ENCODE results near the gene GADL1.

GADL1 gene

DNA sequence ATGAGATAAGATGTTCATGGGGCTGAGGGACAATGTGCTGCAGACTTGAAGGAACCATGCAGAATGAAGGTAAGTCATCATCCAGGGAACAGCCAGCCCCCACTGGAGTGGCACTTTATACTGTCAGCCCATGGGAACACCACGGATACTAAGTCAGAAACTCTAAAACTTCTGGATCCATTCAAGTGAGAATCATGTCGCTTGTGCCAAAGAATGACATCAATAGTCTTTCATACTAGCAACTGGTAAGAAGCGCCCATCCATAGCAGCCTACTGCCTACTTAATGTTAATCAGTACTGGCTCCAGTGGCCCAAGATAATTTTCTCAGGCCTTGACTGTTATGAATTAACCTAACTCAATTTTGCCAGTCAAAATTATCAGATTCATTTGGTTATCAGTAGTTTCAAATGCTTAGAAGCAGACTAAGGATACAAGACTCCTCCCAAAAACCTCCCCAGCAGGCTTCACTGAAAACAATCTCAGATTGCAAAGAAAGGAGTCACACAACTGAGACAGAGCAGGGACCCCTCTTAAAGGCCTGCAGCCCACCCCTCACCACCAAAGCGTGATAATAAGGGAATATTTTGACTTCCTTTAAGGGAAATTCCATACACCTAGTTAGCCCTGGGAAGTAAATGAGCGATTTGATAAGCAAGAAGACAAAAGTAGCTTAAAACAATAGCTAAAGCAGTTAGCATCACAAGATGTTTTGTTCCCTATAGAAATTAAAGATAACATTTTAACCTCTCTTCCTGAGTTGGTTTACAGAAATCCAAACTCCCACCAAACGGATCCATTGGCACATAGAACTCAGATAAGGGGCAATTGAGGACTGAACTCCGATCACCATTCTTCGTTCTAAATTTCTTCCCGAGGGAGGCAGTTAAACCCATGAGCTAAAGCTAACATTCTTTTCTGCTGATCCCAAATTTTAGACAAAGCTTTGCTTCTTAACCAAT is 189.2 kb downstream of the GADL1 start:
- TF ChIP-seq POLR2AphosphoS5 (IDR thresholded peaks at IDR 0.05; ENCODE audit: low read depth, low read length) (no peak), TAF1 (IDR thresholded peaks at IDR 0.05; ENCODE audit: borderline replicate concordance, insufficient read depth, low read length) (no peak), FOXP2 (optimal IDR thresholded peaks at IDR 0.05; ENCODE audit: borderline replicate concordance, extremely low read depth, extremely low read length, insufficient read depth) (no peak), SIN3A (IDR thresholded peaks at IDR 0.05; ENCODE audit: borderline replicate concordance, insufficient read depth, low read length) (no peak)
- TF ChIP-seq, protein P1, sequence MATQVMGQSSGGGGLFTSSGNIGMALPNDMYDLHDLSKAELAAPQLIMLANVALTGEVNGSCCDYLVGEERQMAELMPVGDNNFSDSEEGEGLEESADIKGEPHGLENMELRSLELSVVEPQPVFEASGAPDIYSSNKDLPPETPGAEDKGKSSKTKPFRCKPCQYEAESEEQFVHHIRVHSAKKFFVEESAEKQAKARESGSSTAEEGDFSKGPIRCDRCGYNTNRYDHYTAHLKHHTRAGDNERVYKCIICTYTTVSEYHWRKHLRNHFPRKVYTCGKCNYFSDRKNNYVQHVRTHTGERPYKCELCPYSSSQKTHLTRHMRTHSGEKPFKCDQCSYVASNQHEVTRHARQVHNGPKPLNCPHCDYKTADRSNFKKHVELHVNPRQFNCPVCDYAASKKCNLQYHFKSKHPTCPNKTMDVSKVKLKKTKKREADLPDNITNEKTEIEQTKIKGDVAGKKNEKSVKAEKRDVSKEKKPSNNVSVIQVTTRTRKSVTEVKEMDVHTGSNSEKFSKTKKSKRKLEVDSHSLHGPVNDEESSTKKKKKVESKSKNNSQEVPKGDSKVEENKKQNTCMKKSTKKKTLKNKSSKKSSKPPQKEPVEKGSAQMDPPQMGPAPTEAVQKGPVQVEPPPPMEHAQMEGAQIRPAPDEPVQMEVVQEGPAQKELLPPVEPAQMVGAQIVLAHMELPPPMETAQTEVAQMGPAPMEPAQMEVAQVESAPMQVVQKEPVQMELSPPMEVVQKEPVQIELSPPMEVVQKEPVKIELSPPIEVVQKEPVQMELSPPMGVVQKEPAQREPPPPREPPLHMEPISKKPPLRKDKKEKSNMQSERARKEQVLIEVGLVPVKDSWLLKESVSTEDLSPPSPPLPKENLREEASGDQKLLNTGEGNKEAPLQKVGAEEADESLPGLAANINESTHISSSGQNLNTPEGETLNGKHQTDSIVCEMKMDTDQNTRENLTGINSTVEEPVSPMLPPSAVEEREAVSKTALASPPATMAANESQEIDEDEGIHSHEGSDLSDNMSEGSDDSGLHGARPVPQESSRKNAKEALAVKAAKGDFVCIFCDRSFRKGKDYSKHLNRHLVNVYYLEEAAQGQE (IDR thresholded peaks at IDR 0.05; ENCODE audit: insufficient read depth in 1 of 2, low read depth in 2 of 2, low read length in 2 of 2) = no peak

DNA sequence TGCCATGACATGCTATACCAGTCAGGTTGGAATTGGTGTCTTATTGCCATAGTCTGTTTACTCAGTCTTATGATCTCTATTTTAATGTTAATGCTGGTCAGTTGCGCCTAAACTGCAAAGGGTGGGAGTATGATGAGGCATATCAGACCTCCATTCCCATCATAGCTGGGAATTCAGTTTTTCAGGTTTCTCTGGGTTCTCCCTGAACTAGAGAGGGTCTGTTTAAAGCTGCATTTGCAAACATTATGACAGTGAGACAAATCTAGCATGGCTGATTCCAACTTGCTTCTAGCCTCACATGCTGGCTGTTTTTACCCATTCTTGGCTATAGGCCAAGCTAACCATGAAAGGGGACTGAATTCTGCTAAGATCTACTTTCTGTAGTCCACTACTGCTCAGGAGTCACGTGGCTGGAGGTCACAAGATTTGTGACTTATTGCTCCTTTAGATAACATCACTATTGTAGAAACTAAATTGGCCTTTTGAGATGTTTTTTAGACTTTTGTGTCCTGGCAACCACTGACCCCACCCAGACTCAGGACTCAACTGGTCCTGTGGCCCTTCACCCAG is 191.5 kb downstream of the GADL1 start:
- TF ChIP-seq SIN3A (IDR thresholded peaks at IDR 0.05; ENCODE audit: borderline replicate concordance, insufficient read depth, low read length) (no peak), POLR2AphosphoS5 (IDR thresholded peaks at IDR 0.05; ENCODE audit: low read depth, low read length) (no peak), FOXP2 (optimal IDR thresholded peaks at IDR 0.05; ENCODE audit: borderline replicate concordance, extremely low read depth, extremely low read length, insufficient read depth) (no peak), TAF1 (IDR thresholded peaks at IDR 0.05; ENCODE audit: borderline replicate concordance, insufficient read depth, low read length) (no peak)
- TF ChIP-seq, protein P1 (IDR thresholded peaks at IDR 0.05; ENCODE audit: insufficient read depth in 1 of 2, low read depth in 2 of 2, low read length in 2 of 2) = no peak

DNA sequence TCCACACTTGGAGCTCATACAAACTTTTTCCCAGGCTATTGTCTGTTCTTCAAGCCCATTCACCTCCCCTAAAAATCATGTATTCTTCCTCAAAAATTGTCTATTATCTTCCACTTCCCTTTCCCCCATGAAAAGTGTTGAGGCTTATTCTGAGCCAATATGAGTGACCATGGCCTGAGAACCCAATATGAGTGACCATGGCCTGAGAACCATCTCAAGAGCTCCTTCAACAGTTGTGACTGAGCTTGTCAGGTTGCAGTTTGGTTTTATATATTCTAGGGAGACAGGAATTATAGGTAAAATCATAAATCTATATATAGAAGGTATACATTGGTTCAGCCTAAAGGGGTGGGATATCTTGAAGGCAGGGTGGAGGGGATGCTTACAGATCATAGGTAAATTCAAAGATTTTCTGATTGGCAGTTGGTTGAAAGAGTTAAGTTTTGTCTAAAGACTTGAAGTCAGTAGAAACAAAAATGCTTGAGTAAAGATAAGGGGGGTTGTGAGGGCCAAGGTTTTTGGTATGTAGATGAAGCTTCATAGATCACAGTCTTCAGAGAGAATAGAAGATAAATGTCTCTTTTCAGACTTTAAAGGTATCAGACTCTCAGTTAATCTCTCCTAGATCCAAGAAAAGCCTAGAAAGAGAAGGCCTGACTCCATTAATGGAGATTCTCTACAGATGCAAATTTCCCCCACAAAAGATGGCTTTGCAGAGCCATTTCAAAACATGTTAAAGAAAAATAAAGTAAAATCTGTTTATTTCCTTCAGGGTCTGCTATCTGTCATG is 192.2 kb downstream of the GADL1 start:
- TF ChIP-seq POLR2AphosphoS5 (IDR thresholded peaks at IDR 0.05; ENCODE audit: low read depth, low read length) (no peak), TAF1 (IDR thresholded peaks at IDR 0.05; ENCODE audit: borderline replicate concordance, insufficient read depth, low read length) (no peak), FOXP2 (optimal IDR thresholded peaks at IDR 0.05; ENCODE audit: borderline replicate concordance, extremely low read depth, extremely low read length, insufficient read depth) (no peak), SIN3A (IDR thresholded peaks at IDR 0.05; ENCODE audit: borderline replicate concordance, insufficient read depth, low read length) (no peak)
- TF ChIP-seq, protein P1 (IDR thresholded peaks at IDR 0.05; ENCODE audit: insufficient read depth in 1 of 2, low read depth in 2 of 2, low read length in 2 of 2) = no peak

DNA sequence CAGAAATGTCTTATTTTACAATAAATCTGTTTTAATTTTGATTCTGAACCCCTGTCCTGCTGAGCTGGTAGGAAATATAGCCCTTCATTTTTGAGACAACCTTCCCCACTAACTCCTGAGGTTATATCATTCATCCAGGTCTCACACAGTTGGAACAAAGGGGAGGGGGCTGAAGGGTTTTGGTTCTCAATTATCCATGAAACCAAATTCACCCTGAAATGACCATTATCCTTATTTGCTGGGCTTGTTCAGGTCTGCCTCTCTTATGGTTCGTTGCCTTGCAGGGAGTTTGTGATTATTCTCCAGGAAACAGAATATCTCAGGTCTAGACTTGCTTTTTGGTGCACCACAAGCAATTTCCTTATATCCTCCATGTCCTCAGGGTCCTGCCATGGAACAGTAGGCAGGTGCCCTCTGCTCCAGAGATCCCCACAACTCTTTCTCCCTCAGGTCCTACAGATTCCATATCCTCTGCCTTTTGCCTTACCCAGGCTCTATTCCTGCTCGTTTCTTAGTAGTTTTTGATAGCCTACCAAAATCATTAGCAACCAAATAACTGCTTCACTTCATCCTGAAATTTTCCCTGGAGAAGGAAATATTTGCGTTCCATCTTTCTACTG is 193.6 kb downstream of the GADL1 start:
- TF ChIP-seq FOXP2 (optimal IDR thresholded peaks at IDR 0.05; ENCODE audit: borderline replicate concordance, extremely low read depth, extremely low read length, insufficient read depth) (no peak), TAF1 (IDR thresholded peaks at IDR 0.05; ENCODE audit: borderline replicate concordance, insufficient read depth, low read length) (no peak), POLR2AphosphoS5 (IDR thresholded peaks at IDR 0.05; ENCODE audit: low read depth, low read length) (no peak), SIN3A (IDR thresholded peaks at IDR 0.05; ENCODE audit: borderline replicate concordance, insufficient read depth, low read length) (no peak)
- TF ChIP-seq, protein P1 (IDR thresholded peaks at IDR 0.05; ENCODE audit: insufficient read depth in 1 of 2, low read depth in 2 of 2, low read length in 2 of 2) = no peak

All from PFSK-1 (cell line).